ENCODE data around the gene SLCO4A1.
A peak's percentile ranks its signal among the peaks of the same experiment; 100 is the strongest.

The SLCO4A1 gene

GRCh38 chr20:62691487-62691886, 49.2 kb downstream of the SLCO4A1 start:
- H3K4me3 ChIP-seq (ENCODE audit: low read length) = no peak overlapping the region
- no peak for DNase-seq (ENCODE audit: low read depth, low spot score)

- no peak overlapping the region for H3K4me3 ChIP-seq (ENCODE audit: low read length)
- no peak for DNase-seq (ENCODE audit: low read depth, low spot score)
These were observed 49.9 kb downstream of the SLCO4A1 start for GRCh38 chr20:62692176-62692575.

GRCh38 chr20:62692801-62693523, 50.7 kb downstream of the SLCO4A1 start:
- no peak for DNase-seq (ENCODE audit: low read depth, low spot score)
- H3K4me3 ChIP-seq (ENCODE audit: low read length) = no peak overlapping the region

- no peak overlapping the region for H3K4me3 ChIP-seq (ENCODE audit: low read length)
- DNase-seq (ENCODE audit: low read depth, low spot score) = no peak
These were observed 51.2 kb downstream of the SLCO4A1 start for GRCh38 chr20:62693524-62693922.

GRCh38 chr20:62694106-62694505, 51.8 kb downstream of the SLCO4A1 start:
- no peak overlapping the region for H3K4me3 ChIP-seq (ENCODE audit: low read length)
- DNase-seq (ENCODE audit: low read depth, low spot score) = no peak

GRCh38 chr20:62694868-62695267, 52.6 kb downstream of the SLCO4A1 start:
- DNase-seq (ENCODE audit: low read depth, low spot score) = no peak
- no peak overlapping the region for H3K4me3 ChIP-seq (ENCODE audit: low read length)

GRCh38 chr20:62695448-62696414, 53.4 kb downstream of the SLCO4A1 start:
- no peak overlapping the region for H3K4me3 ChIP-seq (ENCODE audit: low read length)

GRCh38 chr20:62696434-62696957, 54.2 kb downstream of the SLCO4A1 start:
- DNase-seq (ENCODE audit: low read depth, low spot score) = peak; percentile 62
- H3K4me3 ChIP-seq (ENCODE audit: low read length) = no peak overlapping the region

More at GRCh38 chr20:62695448-62696414, 53.4 kb downstream of the SLCO4A1 start:
- no peak for DNase-seq (ENCODE audit: low read depth, low spot score)

- H3K4me3 ChIP-seq (ENCODE audit: low read length) = no peak overlapping the region
- DNase-seq (ENCODE audit: low read depth, low spot score) = no peak
These were observed 54.7 kb downstream of the SLCO4A1 start for GRCh38 chr20:62696989-62697388.

- DNase-seq (ENCODE audit: low read depth, low spot score) = no peak
- H3K4me3 ChIP-seq (ENCODE audit: low read length) = no peak overlapping the region
These were observed 55.2 kb downstream of the SLCO4A1 start for GRCh38 chr20:62697468-62697912.

GRCh38 chr20:62698231-62698630, 55.9 kb downstream of the SLCO4A1 start:
- DNase-seq (ENCODE audit: low read depth, low spot score) = no peak
- H3K4me3 ChIP-seq (ENCODE audit: low read length) = no peak overlapping the region

GRCh38 chr20:62699296-62699695, 57.0 kb downstream of the SLCO4A1 start:
- DNase-seq (ENCODE audit: low read depth, low spot score) = no peak
- no peak overlapping the region for H3K4me3 ChIP-seq (ENCODE audit: low read length)

GRCh38 chr20:62699741-62700140, 57.4 kb downstream of the SLCO4A1 start:
- no peak for DNase-seq (ENCODE audit: low read depth, low spot score)
- no peak overlapping the region for H3K4me3 ChIP-seq (ENCODE audit: low read length)

GRCh38 chr20:62700261-62700930, 58.1 kb downstream of the SLCO4A1 start:
- DNase-seq (ENCODE audit: low read depth, low spot score) = no peak
- H3K4me3 ChIP-seq (ENCODE audit: low read length) = no peak overlapping the region

GRCh38 chr20:62701161-62702012, 59.1 kb downstream of the SLCO4A1 start:
- DNase-seq (ENCODE audit: low read depth, low spot score) = no peak
- H3K4me3 ChIP-seq (ENCODE audit: low read length) = no peak overlapping the region

- H3K4me3 ChIP-seq (ENCODE audit: low read length) = no peak overlapping the region
- DNase-seq (ENCODE audit: low read depth, low spot score) = no peak
These were observed 59.7 kb downstream of the SLCO4A1 start for GRCh38 chr20:62702013-62702300.

GRCh38 chr20:62702895-62703852, 60.9 kb downstream of the SLCO4A1 start:
- no peak for DNase-seq (ENCODE audit: low read depth, low spot score)
- no peak overlapping the region for H3K4me3 ChIP-seq (ENCODE audit: low read length)

- H3K4me3 ChIP-seq (ENCODE audit: low read length) = no peak overlapping the region
- no peak for DNase-seq (ENCODE audit: low read depth, low spot score)
These were observed 61.5 kb downstream of the SLCO4A1 start for GRCh38 chr20:62703853-62704228.
